Hepatocyte (in vitro differentiated cells): ENCODE results near the gene ACP1.

ENCODE experiments used
- CTCF ChIP-seq: fragments of 200-600 bp; sonication (generic); IDR thresholded peaks from 2 replicates; pipeline ENCODE4 v1.5.1; 2016; ENCODE audit warnings: antibody characterized with exemption, mild to moderate bottlenecking; ENCODE audit not compliant: poor library complexity
- EZH2 ChIP-seq: fragments of 200-600 bp; sonication (generic); IDR thresholded peaks from 2 replicates; pipeline ENCODE4 v1.6.1; 2016; ENCODE audit warnings: antibody characterized with exemption, mild to moderate bottlenecking, borderline replicate concordance
- EZH2phosphoT487 ChIP-seq: fragments of 200-600 bp; sonication (generic); IDR thresholded peaks from one replicate; pipeline ENCODE4 v1.6.1; 2018; ENCODE audit warnings: antibody characterized with exemption, mild to moderate bottlenecking, low read depth, moderate library complexity; ENCODE audit not compliant: unreplicated experiment, severe bottlenecking

DNA sequence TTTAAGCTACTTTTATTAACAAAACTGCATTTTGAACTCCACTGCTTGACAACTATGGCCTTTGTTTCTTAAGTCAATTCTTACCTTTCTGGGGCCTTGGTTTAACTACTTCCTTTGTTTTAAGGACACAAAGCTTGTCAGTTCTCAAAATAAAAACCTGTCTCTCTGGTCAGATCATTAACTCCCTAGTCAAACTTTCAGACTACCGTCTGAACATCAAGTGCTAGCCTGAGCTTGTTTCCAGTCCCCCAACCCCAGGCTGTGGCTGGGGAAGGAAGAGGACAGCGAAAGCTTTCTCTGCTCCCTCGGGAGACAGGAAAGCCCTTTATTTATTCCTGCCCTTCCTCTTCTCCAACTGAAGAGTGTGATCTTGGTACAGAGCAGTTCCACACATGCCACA is 2.6 kb upstream of the ACP1 start:
- no peak for TF ChIP-seq CTCF
- TF ChIP-seq EZH2 = no peak
- TF ChIP-seq EZH2phosphoT487 = no peak
